ENCODE data around the gene DIO2. TPM values are rescaled to one million over a fixed set of nuclear protein-coding genes. Genes with fewer than 3 reads are reported as not detected.

The DIO2 gene
- total RNA-seq (1 to 10 TPM in 1 of 4 donors, under 1 TPM in 3; 0.16 to 1.8 (median 0.62) TPM), polyA plus RNA-seq (1 to 10 TPM in 1 of 3 donors, under 1 TPM in 2; 0.13 to 1.6 (median 0.60) TPM)

GRCh38 chr14:80211153-80212022 lies at the start of gene DIO2:
Gene DIO2 (minus strand): TSS chr14:80211504. CDS start chr14:80211472, 32 bp downstream.
- H3K27ac ChIP-seq, result no peak within 1 kb of the TSS
- WGBS, 2 donors, result 51 to 52% methylated on average over 17 of the region's 17 CpGs
- no peaks in the 10 kb centered on the region for H3K9me3 ChIP-seq
- no peak for DNase-seq
- TF ChIP-seq POLR2AphosphoS5 (IDR thresholded peaks at IDR 0.05) (no peak), CTCF (IDR thresholded peaks at IDR 0.05) (no peak), EP300 (IDR thresholded peaks at IDR 0.05) (no peak), POLR2A (IDR thresholded peaks at IDR 0.05) (no peak)
- intact Hi-C loops (cut with DNase I), result no loop called here
- H3K36me3 ChIP-seq, result no peaks in the 10 kb centered on the region
- H3K4me1 ChIP-seq, result peaks cover 0 to 8% (median 0%) of the 10 kb centered on the region in 4 donors
- peak within 1 kb of the TSS in 2 of 4 donors; percentile 15 to 27 for H3K4me3 ChIP-seq
- H3K27me3 ChIP-seq, result peaks cover 0 to 6% (median 0%) of the 10 kb centered on the region in 3 donors

GRCh38 chr14:80260645-80261044 lies 49.3 kb upstream of the DIO2 start:
- Histone ChIP-seq H3K9me3 (no peaks in the 10 kb centered on the region), H3K36me3 (no peaks in the 10 kb centered on the region), H3K4me1 (no peaks in the 10 kb centered on the region), H3K4me3 (no peak overlapping the region), H3K27ac (peak overlapping the region in 1 of 4 donors; percentile 29), H3K27me3 (no peaks in the 10 kb centered on the region)
- DNase-seq, result no peak
- intact Hi-C loops (cut with DNase I), result no loop called here
- 85 to 87% methylated on average over 5 of the region's 5 CpGs for WGBS, 2 donors
- TF ChIP-seq CTCF (IDR thresholded peaks at IDR 0.05), result no peak
- TF ChIP-seq EP300 (IDR thresholded peaks at IDR 0.05), result no peak
- TF ChIP-seq POLR2AphosphoS5 (IDR thresholded peaks at IDR 0.05), result no peak
- no peak for TF ChIP-seq POLR2A (IDR thresholded peaks at IDR 0.05)

GRCh38 chr14:80239631-80240030 lies 28.3 kb upstream of the DIO2 start:
- WGBS, 2 donors, result 72 to 74% methylated on average over 2 of the region's 2 CpGs
- intact Hi-C loops (cut with DNase I), result no loop called here

GRCh38 chr14:80237143-80237542 lies 25.8 kb upstream of the DIO2 start:
- no peaks in the 10 kb centered on the region for H3K9me3 ChIP-seq
- no peaks in the 10 kb centered on the region for H3K4me1 ChIP-seq
- WGBS, 2 donors, result 87 to 94% methylated on average over 3 of the region's 3 CpGs
- no peak overlapping the region for H3K27ac ChIP-seq
- no peaks in the 10 kb centered on the region for H3K36me3 ChIP-seq
- DNase-seq, result no peak
- no peaks in the 10 kb centered on the region for H3K27me3 ChIP-seq
- intact Hi-C loops (cut with DNase I), result no loop called here
- TF ChIP-seq CTCF (IDR thresholded peaks at IDR 0.05) (no peak), POLR2AphosphoS5 (IDR thresholded peaks at IDR 0.05) (no peak), POLR2A (IDR thresholded peaks at IDR 0.05) (no peak), EP300 (IDR thresholded peaks at IDR 0.05) (no peak)
- no peak overlapping the region for H3K4me3 ChIP-seq

More at GRCh38 chr14:80239631-80240030, 28.3 kb upstream of the DIO2 start:
- H3K36me3 ChIP-seq, result no peaks in the 10 kb centered on the region
- no peak overlapping the region for H3K27ac ChIP-seq
- no peaks in the 10 kb centered on the region for H3K4me1 ChIP-seq
- TF ChIP-seq CTCF (IDR thresholded peaks at IDR 0.05) (no peak), EP300 (IDR thresholded peaks at IDR 0.05) (no peak), POLR2A (IDR thresholded peaks at IDR 0.05) (no peak), POLR2AphosphoS5 (IDR thresholded peaks at IDR 0.05) (no peak)
- DNase-seq, result no peak
- H3K9me3 ChIP-seq, result no peaks in the 10 kb centered on the region
- no peaks in the 10 kb centered on the region for H3K27me3 ChIP-seq
- no peak overlapping the region for H3K4me3 ChIP-seq
